Stimulated activated CD4-positive, alpha-beta T cell treated with anti-CD3 and anti-CD28 coated beads, TNF-alpha, amount 100 ng/mL, for 48 hours (primary cell): ENCODE results near the gene LEMD3.

ENCODE experiments used
- DNase-seq, 3 donors: peaks; one replicate each; pipeline ENCODE4 v3.0.0-alpha.2; 2020; ENCODE audit warnings: low read depth in 3 of 3

The LEMD3 gene

GRCh38 chr12:65169320-65170208 is at the start of gene LEMD3:
TSS of gene LEMD3 (plus strand) at chr12:65169583. CDS start at chr12:65169597, 14 bp downstream.
- peak; percentile 81 to 89 (median 86) for DNase-seq

GRCh38 chr12:65121049-65121955 is 48.1 kb upstream of the LEMD3 start, which contains the start of gene WIF1:
TSS of gene WIF1 (minus strand) at chr12:65121305. CDS start at chr12:65121191, 114 bp downstream.
- no peak for DNase-seq

GRCh38 chr12:65121956-65122469 is 47.4 kb upstream of the LEMD3 start:
- no peak for DNase-seq

- DNase-seq: no peak
Observed at GRCh38 chr12:65122703-65123102, 46.7 kb upstream of the LEMD3 start.

GRCh38 chr12:65123435-65124063 is 45.8 kb upstream of the LEMD3 start:
- no peak for DNase-seq

GRCh38 chr12:65125247-65125646 is 44.1 kb upstream of the LEMD3 start:
- DNase-seq: no peak

- no peak for DNase-seq
Observed at GRCh38 chr12:65125975-65126374, 43.4 kb upstream of the LEMD3 start.

- DNase-seq: no peak
Observed at GRCh38 chr12:65126482-65126881, 42.9 kb upstream of the LEMD3 start.

- DNase-seq: no peak
Observed at GRCh38 chr12:65133879-65134278, 35.5 kb upstream of the LEMD3 start.

GRCh38 chr12:65139389-65139788 is 30.0 kb upstream of the LEMD3 start:
- DNase-seq: no peak

- DNase-seq: no peak
Observed at GRCh38 chr12:65140738-65141137, 28.6 kb upstream of the LEMD3 start.

- DNase-seq: no peak
Observed at GRCh38 chr12:65147312-65147905, 22.0 kb upstream of the LEMD3 start.

GRCh38 chr12:65152012-65152411 is 17.4 kb upstream of the LEMD3 start:
- DNase-seq: no peak

- DNase-seq: no peak
Observed at GRCh38 chr12:65152596-65152995, 16.8 kb upstream of the LEMD3 start.

- DNase-seq: no peak
Observed at GRCh38 chr12:65155784-65156183, 13.6 kb upstream of the LEMD3 start.

- DNase-seq: no peak
Observed at GRCh38 chr12:65156366-65156841, 13.0 kb upstream of the LEMD3 start.

GRCh38 chr12:65157091-65157490 is 12.3 kb upstream of the LEMD3 start:
- no peak for DNase-seq

GRCh38 chr12:65162609-65163008 is 6.8 kb upstream of the LEMD3 start:
- DNase-seq: no peak

- no peak for DNase-seq
Observed at GRCh38 chr12:65164244-65164643, 5.1 kb upstream of the LEMD3 start.

GRCh38 chr12:65164774-65165173 is 4.6 kb upstream of the LEMD3 start:
- no peak for DNase-seq

- no peak for DNase-seq
Observed at GRCh38 chr12:65168681-65169319, 583 bp upstream of the LEMD3 start.
